Thyroid gland (tissue), 4 donors: ENCODE measurements around the gene STYXL1. TPM values are rescaled to one million over a fixed set of nuclear protein-coding genes. Genes with fewer than 3 reads are reported as not detected.

ENCODE experiments used
- DNase-seq, 2 donors: peaks; one replicate each; pipeline ENCODE4 v3.0.0-alpha.2; 2019
- H3K27ac ChIP-seq, 3 donors: fragments of 200-600 bp; sonication (generic); 1 replicate in 2 of 3; 2 replicates in 1 of 3; pipeline ENCODE4 v1.5.1; 2016 to 2019; ENCODE audit warnings: mild to moderate bottlenecking in 1 of 3, moderate library complexity in 1 of 3
- H3K27me3 ChIP-seq: fragments of 200-600 bp; sonication (generic); one replicate; pipeline ENCODE4 v1.5.1; 2019
- H3K36me3 ChIP-seq, 2 donors: fragments of 200-600 bp; sonication (generic); one replicate each; pipeline ENCODE4 v1.5.1; 2016 to 2019
- H3K4me1 ChIP-seq, 2 donors: fragments of 200-600 bp; sonication (generic); one replicate each; pipeline ENCODE4 v1.5.1; 2017 to 2019
- H3K4me3 ChIP-seq, 3 donors: fragments of 200-600 bp; sonication (generic); replicated peaks in 1 of 3; 1 replicate in 2 of 3; 2 replicates in 1 of 3; pipeline ENCODE4 v1.5.1; 2016; ENCODE audit warnings: mild to moderate bottlenecking in 1 of 3
- H3K9me3 ChIP-seq: fragments of 200-600 bp; sonication (generic); one replicate; pipeline ENCODE4 v1.5.1; 2017
- CTCF ChIP-seq, 6 experiments: fragments of 200-600 bp in 3 of 6; fragments of 450-650 bp in 3 of 6; sonication (generic) in 3 of 6; IDR thresholded peaks; one replicate each; pipeline ENCODE4 v1.5.1; 2016 to 2019; ENCODE audit warnings: antibody characterized with exemption in 6 of 6, mild to moderate bottlenecking in 2 of 6, inconsistent platforms in 1 of 6, moderate library complexity in 1 of 6
- POLR2A ChIP-seq, 2 donors: fragments of 450-650 bp; IDR thresholded peaks; one replicate each; pipeline ENCODE4 v1.6.1; 2017; ENCODE audit warnings: antibody characterized with exemption in 2 of 2, mild to moderate bottlenecking in 2 of 2, moderate library complexity in 1 of 2
- WGBS, 2 donors: methylation state at CpG; one replicate each; pipeline ENCODE4 v1.1.5; 2017; 5-methylcytosine and 5-hydroxymethylcytosine counted together
- intact Hi-C: fragments of 100-400 bp; cut with DNase I; formaldehyde crosslinking; loops from one replicate; pipeline ENCODE4 v1.15.1; 2023
- total RNA-seq, 4 donors: library from RNA; depleted of rRNA; stranded (reverse); fragments of >200 nt; gene quantifications; one replicate each; pipeline ENCODE4 v1.2.3, GENCODE V29; 2016

STYXL1 gene
- total RNA-seq, 4 donors from 2014 or later = 14.5 to 53.7 (median 29.1) TPM

- Histone ChIP-seq H3K36me3 (no peaks in the 10 kb centered on the region), H3K27ac (peak overlapping the region in 1 of 3 donors; percentile 12), H3K9me3 (no peaks in the 10 kb centered on the region), H3K4me3 (no peak overlapping the region), H3K27me3 (no peaks in the 10 kb centered on the region), H3K4me1 (peaks cover 12 to 17% of the 10 kb centered on the region in 2 donors)
- DNase-seq = no peak
- WGBS, 2 donors = 97% methylated on average over 5 of the region's 5 CpGs; no CpG with 5 or more reads in 1 of the 2 donors
- intact Hi-C loops = no loop called here
- TF ChIP-seq CTCF (IDR thresholded peaks at IDR 0.05) = no peak
- TF ChIP-seq POLR2A (IDR thresholded peaks at IDR 0.05) = no peak
These were observed 51.8 kb downstream of the STYXL1 start for GRCh38 chr7:75995996-75996395.

GRCh38 chr7:75995052-75995471 is 52.7 kb downstream of the STYXL1 start:
- peaks cover 17 to 23% of the 10 kb centered on the region in 2 donors for H3K4me1 ChIP-seq
- 30 to 51% methylated on average over 3 to 10 of the region's 11 CpGs for WGBS, 2 donors
- no peaks in the 10 kb centered on the region for H3K36me3 ChIP-seq
- intact Hi-C loops = no loop called here
- TF ChIP-seq POLR2A (IDR thresholded peaks at IDR 0.05) = no peak
- TF ChIP-seq CTCF (IDR thresholded peaks at IDR 0.05) = no peak
- H3K4me3 ChIP-seq = peak overlapping the region in 1 of 3 donors; percentile 81
- no peaks in the 10 kb centered on the region for H3K9me3 ChIP-seq
- no peaks in the 10 kb centered on the region for H3K27me3 ChIP-seq
- no peak for DNase-seq
- peak overlapping the region; percentile 57 to 90 (median 65) for H3K27ac ChIP-seq

GRCh38 chr7:75994388-75995051 is 53.3 kb downstream of the STYXL1 start, which contains the start of gene TMEM120A:
Gene TMEM120A, minus strand, starts transcription at chr7:75994595. Its CDS starts 25 bp downstream, at chr7:75994570.
- H3K4me3 ChIP-seq = peak within 1 kb of the TSS; percentile 49 to 81 (median 56)
- peak within 1 kb of the TSS; percentile 70 to 90 (median 84) for H3K27ac ChIP-seq
- H3K4me1 ChIP-seq = peaks cover 23 to 29% of the 10 kb centered on the region in 2 donors
- 2 to 19% methylated on average over 7 to 13 of the region's 51 CpGs for WGBS, 2 donors
- H3K27me3 ChIP-seq = no peaks in the 10 kb centered on the region
- TF ChIP-seq CTCF (IDR thresholded peaks at IDR 0.05) = peak in 2 of 6 experiments; percentile 24 to 33
- TF ChIP-seq POLR2A (IDR thresholded peaks at IDR 0.05) = peak in 1 of 2 donors; percentile 75
- intact Hi-C loops = loop anchor here (5.0 kb wide), 2 partner anchors 77 to 112 kb away; partner anchors contain the start of gene POR
- H3K9me3 ChIP-seq = no peaks in the 10 kb centered on the region
- DNase-seq = peak; percentile 97
- H3K36me3 ChIP-seq = no peaks in the 10 kb centered on the region

GRCh38 chr7:75993689-75994387 is 54.0 kb downstream of the STYXL1 start:
- intact Hi-C loops = loop anchor here (5.0 kb wide), 2 partner anchors 77 to 112 kb away; partner anchors contain the start of gene POR
- 0 to 4% methylated on average over 1 to 9 of the region's 40 CpGs for WGBS, 2 donors
- no peaks in the 10 kb centered on the region for H3K36me3 ChIP-seq
- DNase-seq = peak; percentile 68
- peaks cover 28 to 33% of the 10 kb centered on the region in 2 donors for H3K4me1 ChIP-seq
- H3K9me3 ChIP-seq = no peaks in the 10 kb centered on the region
- H3K27me3 ChIP-seq = no peaks in the 10 kb centered on the region
- peak overlapping the region; percentile 49 to 81 (median 56) for H3K4me3 ChIP-seq
- H3K27ac ChIP-seq = peak overlapping the region; percentile 70 to 90 (median 84)
- no peak for TF ChIP-seq CTCF (IDR thresholded peaks at IDR 0.05)
- TF ChIP-seq POLR2A (IDR thresholded peaks at IDR 0.05) = peak in 1 of 2 donors; percentile 13
